Choroid plexus epithelial cell (primary cell): Measurements from ENCODE around the gene CSNK1A1L.

Experiments used
- DNase-seq: peaks from one replicate; pipeline ENCODE4 v3.0.0-alpha.2; 2010; ENCODE audit warnings: low read depth
- H3K4me3 ChIP-seq: 2 replicates; pipeline ENCODE4 v1.5.1; 2011; ENCODE audit warnings: low read depth, mild to moderate bottlenecking, control low read depth, low read length, moderate library complexity
- TF ChIP-seq, protein P1 (sequence below): conservative IDR thresholded peaks from 2 replicates; pipeline ENCODE4 v1.5.1; 2011; ENCODE audit warnings: low read depth, mild to moderate bottlenecking, control low read depth, inconsistent platforms, low read length, moderate library complexity

The CSNK1A1L gene

DNA sequence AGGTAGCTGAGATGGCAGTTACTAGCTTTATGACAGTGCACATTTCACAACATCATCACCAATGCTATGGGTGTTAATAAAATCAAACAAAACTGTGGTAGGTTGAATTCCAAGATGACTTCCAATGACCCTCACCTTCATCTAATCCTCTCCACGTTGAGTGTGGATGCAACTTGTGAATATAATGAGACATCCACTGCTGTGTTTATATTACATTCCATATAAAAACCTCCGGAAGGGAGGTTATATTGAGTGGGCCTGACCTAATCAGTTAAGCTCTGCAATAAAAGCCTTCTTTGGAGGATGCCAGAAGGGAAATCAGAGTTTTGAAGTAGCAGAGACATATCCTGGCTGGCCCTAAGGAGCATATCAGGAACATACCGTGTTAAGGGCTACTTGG, 25.6 kb upstream of the CSNK1A1L start:
- no peak overlapping the region for H3K4me3 ChIP-seq
- TF ChIP-seq, protein P1, sequence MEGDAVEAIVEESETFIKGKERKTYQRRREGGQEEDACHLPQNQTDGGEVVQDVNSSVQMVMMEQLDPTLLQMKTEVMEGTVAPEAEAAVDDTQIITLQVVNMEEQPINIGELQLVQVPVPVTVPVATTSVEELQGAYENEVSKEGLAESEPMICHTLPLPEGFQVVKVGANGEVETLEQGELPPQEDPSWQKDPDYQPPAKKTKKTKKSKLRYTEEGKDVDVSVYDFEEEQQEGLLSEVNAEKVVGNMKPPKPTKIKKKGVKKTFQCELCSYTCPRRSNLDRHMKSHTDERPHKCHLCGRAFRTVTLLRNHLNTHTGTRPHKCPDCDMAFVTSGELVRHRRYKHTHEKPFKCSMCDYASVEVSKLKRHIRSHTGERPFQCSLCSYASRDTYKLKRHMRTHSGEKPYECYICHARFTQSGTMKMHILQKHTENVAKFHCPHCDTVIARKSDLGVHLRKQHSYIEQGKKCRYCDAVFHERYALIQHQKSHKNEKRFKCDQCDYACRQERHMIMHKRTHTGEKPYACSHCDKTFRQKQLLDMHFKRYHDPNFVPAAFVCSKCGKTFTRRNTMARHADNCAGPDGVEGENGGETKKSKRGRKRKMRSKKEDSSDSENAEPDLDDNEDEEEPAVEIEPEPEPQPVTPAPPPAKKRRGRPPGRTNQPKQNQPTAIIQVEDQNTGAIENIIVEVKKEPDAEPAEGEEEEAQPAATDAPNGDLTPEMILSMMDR: no peak
- DNase-seq: no peak

DNA sequence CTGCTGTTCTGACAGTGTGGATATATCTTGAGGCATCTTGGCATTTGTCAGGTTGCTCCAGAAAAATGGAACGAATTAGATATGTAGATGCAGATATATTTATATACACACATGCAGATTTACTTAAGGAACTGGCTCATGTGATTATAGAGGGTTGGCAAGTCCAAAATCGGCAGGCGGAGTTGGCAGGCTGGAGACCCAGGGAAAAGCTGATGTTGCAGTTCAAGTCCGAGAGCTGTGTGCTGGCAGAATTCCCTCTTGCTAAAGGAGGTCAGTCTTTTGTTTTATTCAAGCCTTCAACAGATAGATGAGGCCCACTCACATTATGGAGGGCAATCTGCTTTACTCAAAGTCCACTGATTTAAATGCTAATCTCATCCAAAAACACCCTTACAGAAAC, 24.4 kb upstream of the CSNK1A1L start:
- H3K4me3 ChIP-seq: no peak overlapping the region
- TF ChIP-seq, protein P1: no peak
- no peak for DNase-seq

DNA sequence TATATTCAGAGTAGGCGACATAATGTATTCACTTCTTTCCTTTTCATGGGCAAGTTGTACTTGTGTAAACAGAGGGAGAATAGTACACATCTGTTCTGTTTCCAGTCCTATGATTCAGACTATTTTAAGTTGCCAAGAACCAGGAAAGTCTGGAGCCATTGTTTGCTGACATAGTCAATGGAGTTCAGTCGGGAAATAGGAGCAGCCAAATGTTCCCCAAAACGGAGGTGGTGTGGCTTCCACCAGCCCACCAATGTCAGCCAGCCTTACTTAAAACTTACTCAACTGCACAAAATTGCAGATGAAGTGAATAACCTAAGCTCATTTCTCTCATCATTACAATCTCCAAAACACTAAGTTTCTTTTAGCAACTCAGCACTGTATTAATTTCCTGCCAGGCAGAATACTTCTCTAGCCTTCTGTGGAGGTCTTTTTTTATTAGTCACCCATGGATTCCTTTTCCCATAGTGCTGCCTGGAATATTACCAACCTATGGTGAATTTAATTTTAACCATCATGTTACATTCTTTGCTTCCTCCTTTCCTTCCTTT, 22.3 kb upstream of the CSNK1A1L start:
- TF ChIP-seq, protein P1: no peak
- DNase-seq: peak; percentile 84
- no peak overlapping the region for H3K4me3 ChIP-seq

DNA sequence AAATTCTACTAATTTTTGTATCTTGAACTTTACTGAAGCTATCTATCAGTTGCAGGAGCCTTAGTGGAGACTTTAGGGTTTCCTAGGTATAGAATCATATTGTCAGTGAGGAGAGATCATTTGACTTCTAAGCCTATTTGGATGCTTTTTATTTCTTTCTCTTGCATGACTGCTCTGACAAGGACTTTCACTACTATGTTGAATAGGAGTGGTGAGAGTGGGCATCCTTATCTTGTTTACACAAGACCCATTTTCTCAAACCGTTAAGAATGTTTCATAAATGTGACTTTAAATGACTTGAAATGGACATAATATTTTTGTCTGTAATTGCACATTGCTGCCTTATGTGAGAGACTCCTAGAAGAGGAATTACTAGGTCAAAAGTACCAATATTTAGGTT, 17.9 kb upstream of the CSNK1A1L start:
- TF ChIP-seq, protein P1: no peak
- no peak overlapping the region for H3K4me3 ChIP-seq
- no peak for DNase-seq

DNA sequence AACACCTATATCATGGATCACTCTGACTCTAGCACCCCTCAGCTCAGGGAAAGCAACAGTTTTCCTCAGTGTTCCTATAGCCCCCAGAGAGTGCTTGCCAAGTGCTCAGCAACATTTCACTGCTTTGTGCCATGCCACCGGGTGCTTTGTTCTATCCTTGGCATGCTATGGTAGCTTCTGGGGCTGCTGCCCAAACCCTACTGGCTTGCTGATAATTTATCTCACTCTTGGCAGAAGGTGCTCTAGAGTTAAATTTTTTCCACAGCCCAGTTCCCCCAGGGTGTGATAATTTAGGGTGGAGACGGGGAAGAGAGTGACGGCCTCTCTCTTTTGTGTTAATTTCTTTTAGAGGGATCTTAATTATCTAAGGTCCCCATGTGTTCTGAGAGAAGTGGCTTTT, 12.6 kb upstream of the CSNK1A1L start:
- DNase-seq: no peak
- no peak overlapping the region for H3K4me3 ChIP-seq
- TF ChIP-seq, protein P1: no peak

DNA sequence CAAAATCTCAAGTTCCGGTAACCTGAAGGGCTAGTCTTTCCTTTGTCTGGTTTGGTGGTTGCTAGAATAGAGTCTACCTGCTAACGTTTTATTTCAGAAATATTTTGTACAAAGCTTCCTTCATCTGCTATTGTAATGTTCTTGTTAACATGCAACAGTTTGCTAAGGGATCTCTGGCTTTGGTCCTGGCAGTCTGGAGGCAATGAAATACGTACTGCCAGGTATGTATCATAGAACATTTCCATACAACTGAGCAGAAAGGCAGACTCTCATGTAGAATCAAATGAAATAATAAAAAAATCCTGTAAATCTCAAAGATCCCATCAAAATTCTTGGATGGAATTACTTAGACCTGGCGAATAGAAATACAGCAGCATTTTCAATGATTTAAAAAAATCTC, 8.8 kb upstream of the CSNK1A1L start:
- TF ChIP-seq, protein P1: no peak
- no peak overlapping the region for H3K4me3 ChIP-seq
- DNase-seq: no peak

DNA sequence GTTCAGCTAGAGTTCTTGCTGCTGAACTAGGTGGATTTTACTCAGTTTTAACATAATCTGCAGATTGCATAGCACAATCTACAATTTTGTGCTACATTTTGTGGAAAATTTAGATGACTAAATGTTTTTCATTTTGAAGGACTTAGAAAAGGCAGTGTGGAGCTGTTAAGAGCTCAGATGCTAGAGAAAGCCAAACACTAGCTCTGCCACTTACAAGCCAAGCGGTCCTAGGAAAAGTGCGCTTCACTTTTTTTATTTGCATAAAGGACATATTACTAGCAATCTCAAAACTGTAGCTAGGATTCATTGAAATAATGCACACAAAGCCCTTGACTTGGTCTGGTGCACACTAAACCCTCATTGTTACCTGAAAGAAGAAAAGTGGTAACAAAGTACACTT, 8.1 kb upstream of the CSNK1A1L start:
- TF ChIP-seq, protein P1: no peak
- no peak for DNase-seq

More for the DNA sequence above, 8.1 kb upstream of the CSNK1A1L start:
- no peak overlapping the region for H3K4me3 ChIP-seq
